DOHH2 (cell line): Measurements from ENCODE around the gene AGAP3.

Experiments
- CTCF ChIP-seq: fragments of 200-600 bp; sonication (generic); IDR thresholded peaks from one replicate; pipeline ENCODE4 v1.5.1; 2014; ENCODE audit warnings: antibody characterized with exemption, mild to moderate bottlenecking, low read depth, low read length; ENCODE audit not compliant: poor library complexity, severe bottlenecking
- EZH2phosphoT487 ChIP-seq: fragments of 200-600 bp; sonication (generic); IDR thresholded peaks from 2 replicates; pipeline ENCODE4 v1.6.1; 2017; ENCODE audit warnings: borderline replicate concordance, mild to moderate bottlenecking, antibody characterized with exemption, low read length, moderate library complexity, mixed read lengths

- TF ChIP-seq CTCF, result no peak
- TF ChIP-seq EZH2phosphoT487, result no peak
These were observed 9.7 kb downstream of the AGAP3 start for GRCh38 chr7:151095828-151096475.
